Left ventricle myocardium inferior (tissue), 1 donor: Measurements from ENCODE around the gene TFEB. TPM values are rescaled to one million over a fixed set of nuclear protein-coding genes. Genes with fewer than 3 reads are reported as not detected.

ENCODE experiments used
- DNase-seq: peaks from one replicate; pipeline ENCODE4 v3.0.0-alpha.2; 2020
- H3K27ac ChIP-seq: fragments of 200-600 bp; replicated peaks from 2 replicates; pipeline ENCODE4 v1.8.0; 2021
- H3K27me3 ChIP-seq: fragments of 200-600 bp; 2 replicates; pipeline ENCODE4 v1.8.0; 2021; ENCODE audit warnings: low read depth
- H3K36me3 ChIP-seq: fragments of 200-600 bp; 2 replicates; pipeline ENCODE4 v1.8.0; 2021
- H3K4me1 ChIP-seq: fragments of 200-600 bp; 2 replicates; pipeline ENCODE4 v1.8.0; 2021
- H3K4me3 ChIP-seq: fragments of 200-600 bp; 2 replicates; pipeline ENCODE4 v1.8.0; 2021; ENCODE audit warnings: mild to moderate bottlenecking, moderate library complexity
- H3K9me3 ChIP-seq: fragments of 200-600 bp; replicated peaks from 2 replicates; pipeline ENCODE4 v1.8.0; 2021
- intact Hi-C: fragments of 100-400 bp; cut with micrococcal nuclease; formaldehyde crosslinking; loops from one replicate; pipeline ENCODE4 v1.11.0; 2022
- long read RNA-seq: library from polyadenylated mRNA; unstranded; transcript quantifications from one replicate; pipeline ENCODE4 v2.0.0, GENCODE V29; 2021
- total RNA-seq: library from RNA; stranded (reverse); fragmentation: NEBNext Ultra II Directional; extraction: Animal tissue kit (Norgen Biotek cat#: 25700); gene quantifications from one replicate; pipeline ENCODE4 v1.2.1, GENCODE V29; 2021
- TF ChIP-seq, protein P1 (sequence below): fragments of 200-600 bp; IDR thresholded peaks from 2 replicates; pipeline ENCODE4 v1.8.0; 2021; ENCODE audit warnings: antibody characterized with exemption, mild to moderate bottlenecking, borderline replicate concordance
- donor health status: DM: no; HTN: yes; CAD: no; lungs with severe emphysema.

The TFEB gene
- total RNA-seq, result 39.9 TPM
- long read RNA-seq, transcript TFEB-202 (8 exons, 2,315 nt), result minor isoform, 7 of 127 reads
- long read RNA-seq, transcript TFEB-204 (9 exons, 2,331 nt), result major isoform, 98 of 127 reads
- long read RNA-seq, partial matches to known transcripts, result 10 of 127 reads
- long read RNA-seq, other reads (novel, unspliced or antisense), result 11 of 127 reads

DNA sequence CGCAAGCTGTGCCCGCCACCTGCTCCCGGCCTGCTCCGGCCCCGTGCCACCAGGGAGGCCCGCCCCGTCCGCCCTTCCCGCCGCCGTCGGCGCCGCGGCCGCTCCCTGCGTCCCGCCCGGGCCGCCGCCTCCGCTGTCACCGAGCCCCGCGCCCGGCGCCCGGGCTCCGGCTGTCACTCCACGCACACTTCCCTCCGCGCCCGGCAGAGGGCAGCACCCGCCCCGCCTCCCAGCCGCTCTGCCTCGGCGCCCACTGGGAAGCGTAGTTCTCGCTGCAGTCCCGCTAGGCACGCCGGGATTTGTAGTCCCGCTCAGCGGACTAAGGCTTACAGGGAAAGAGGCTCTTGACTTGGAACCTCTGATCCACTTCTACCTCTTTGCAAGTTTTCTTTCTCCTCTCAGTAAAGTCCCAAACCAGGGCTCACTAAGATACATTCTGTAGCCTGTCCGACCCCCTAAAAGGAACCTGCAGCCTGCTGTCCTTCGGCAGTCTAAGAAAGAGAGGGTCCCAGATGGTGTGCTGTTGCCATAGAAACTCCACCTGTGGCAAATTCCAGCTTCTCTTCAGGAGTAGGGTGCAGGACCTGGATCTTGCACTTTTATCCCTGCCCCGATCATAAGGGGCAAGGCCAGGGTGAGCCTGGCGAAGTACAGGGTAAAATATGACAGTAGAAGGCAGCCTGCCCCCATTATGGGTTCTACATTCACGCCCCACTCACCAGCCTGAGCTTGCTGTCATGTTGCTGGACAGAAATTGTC is at the start of gene TFEB:
TFEB (minus strand) TSS at position 182 of the 759 bp plus-strand sequence. CDS start 44,395 bp downstream, outside the sequence.
- H3K4me3 ChIP-seq, result peak within 1 kb of the TSS; percentile 99
- H3K4me1 ChIP-seq, result peaks cover 45% of the 10 kb centered on the region
- H3K27ac ChIP-seq, result peak within 1 kb of the TSS; percentile 100
- H3K9me3 ChIP-seq, result no peaks in the 10 kb centered on the region
- H3K27me3 ChIP-seq, result no peaks in the 10 kb centered on the region
- H3K36me3 ChIP-seq, result no peaks in the 10 kb centered on the region
- peak; percentile 95 for DNase-seq
- intact Hi-C loops, result no loop called here
- TF ChIP-seq, protein P1, sequence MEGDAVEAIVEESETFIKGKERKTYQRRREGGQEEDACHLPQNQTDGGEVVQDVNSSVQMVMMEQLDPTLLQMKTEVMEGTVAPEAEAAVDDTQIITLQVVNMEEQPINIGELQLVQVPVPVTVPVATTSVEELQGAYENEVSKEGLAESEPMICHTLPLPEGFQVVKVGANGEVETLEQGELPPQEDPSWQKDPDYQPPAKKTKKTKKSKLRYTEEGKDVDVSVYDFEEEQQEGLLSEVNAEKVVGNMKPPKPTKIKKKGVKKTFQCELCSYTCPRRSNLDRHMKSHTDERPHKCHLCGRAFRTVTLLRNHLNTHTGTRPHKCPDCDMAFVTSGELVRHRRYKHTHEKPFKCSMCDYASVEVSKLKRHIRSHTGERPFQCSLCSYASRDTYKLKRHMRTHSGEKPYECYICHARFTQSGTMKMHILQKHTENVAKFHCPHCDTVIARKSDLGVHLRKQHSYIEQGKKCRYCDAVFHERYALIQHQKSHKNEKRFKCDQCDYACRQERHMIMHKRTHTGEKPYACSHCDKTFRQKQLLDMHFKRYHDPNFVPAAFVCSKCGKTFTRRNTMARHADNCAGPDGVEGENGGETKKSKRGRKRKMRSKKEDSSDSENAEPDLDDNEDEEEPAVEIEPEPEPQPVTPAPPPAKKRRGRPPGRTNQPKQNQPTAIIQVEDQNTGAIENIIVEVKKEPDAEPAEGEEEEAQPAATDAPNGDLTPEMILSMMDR, result peak; percentile 95

DNA sequence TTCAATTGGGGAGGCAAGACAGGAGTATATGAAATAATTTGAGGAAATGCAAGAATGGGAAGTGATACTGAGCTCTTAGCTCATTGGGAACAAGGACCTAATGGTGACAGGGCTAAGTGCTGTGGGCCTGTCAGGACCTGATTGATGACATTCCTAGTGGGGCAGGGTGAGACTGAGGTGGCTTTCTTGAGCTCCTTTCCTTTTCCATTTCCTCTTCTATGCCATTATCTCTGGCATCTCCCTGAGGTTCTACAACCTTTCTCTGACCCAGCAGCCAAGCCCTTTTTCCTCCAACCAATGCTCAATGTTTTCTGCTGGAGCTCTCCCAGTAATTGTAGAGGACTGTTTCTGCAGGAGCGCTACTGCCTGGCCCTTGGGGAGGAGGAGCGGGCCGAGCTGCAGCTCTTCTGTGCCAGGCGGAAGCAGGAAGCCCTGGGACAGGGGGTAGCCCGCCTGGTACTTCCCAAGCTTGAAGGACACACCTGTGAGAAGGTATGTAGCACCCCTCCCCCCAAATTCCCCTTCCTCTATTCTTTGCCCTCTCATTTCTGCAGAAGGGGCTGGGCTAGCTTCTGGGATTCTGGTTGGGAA is 49.3 kb upstream of the TFEB start:
- Histone ChIP-seq H3K27me3 (no peaks in the 10 kb centered on the region), H3K27ac (peak overlapping the region; percentile 95), H3K4me1 (peaks cover 91% of the 10 kb centered on the region), H3K9me3 (no peaks in the 10 kb centered on the region), H3K36me3 (peaks cover 16% of the 10 kb centered on the region), H3K4me3 (no peak overlapping the region)
- intact Hi-C loops, result loop anchor here (10.0 kb wide), 1 partner anchor 260 kb away; no protein-coding TSS in a partner anchor
- no peak for DNase-seq
- TF ChIP-seq, protein P1, result no peak

DNA sequence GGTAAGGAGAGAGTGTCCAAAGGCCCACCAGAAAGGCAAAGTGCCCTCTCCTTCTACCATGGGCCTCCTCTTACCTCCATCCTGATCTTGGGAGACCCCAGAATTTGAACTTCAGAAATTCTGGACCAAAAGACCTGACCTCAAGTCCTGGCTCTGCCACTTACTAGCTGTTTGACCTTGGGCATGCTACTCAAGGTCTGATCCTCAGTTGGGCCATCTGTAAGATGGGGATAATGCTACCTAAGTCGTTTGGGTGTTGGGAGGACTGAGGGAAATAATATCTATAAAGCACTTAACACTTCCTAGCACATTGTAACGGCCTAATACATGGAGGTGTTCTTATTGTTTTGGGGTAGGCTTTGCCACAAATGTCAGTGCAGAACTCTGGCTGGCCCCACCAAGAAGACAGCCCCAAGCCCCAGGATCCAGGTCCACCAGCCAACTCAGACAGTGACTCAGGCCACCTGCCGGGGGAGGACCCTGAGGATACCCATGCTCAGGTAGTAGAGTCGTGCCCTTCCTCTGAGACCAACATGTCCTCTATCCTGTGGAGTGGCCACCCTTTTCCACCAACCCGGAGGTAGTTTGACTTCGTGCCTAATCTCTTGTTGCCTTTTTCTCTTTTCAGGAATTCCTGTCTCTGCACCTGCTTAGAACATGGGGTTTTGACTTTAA is 47.8 kb upstream of the TFEB start:
- H3K27ac ChIP-seq, result peak overlapping the region; percentile 34

DNA sequence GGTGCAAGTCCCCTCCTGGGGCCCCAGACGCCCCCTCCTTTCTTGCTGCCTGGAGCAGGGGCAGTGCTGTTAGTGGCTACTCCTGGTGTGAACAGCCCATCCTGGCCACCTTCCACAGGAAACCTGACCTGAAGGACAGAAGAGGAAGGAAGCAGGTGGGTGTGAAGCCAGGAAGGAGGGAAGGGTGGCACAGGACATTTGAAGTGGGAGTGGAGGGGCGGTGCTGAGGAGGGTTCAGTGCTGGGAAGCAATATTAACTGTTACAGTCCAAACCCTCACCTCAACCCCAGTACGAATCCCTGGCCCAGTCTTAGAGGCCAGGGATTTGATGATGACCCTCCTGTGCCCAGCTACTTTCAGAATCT is 45.9 kb upstream of the TFEB start:
- peaks cover 20% of the 10 kb centered on the region for H3K36me3 ChIP-seq
- H3K4me1 ChIP-seq, result peaks cover 80% of the 10 kb centered on the region
- peak overlapping the region; percentile 96 for H3K4me3 ChIP-seq
- intact Hi-C loops, result loop anchor here (10.0 kb wide), 1 partner anchor 263 kb away; no protein-coding TSS in a partner anchor
- H3K9me3 ChIP-seq, result no peaks in the 10 kb centered on the region
- H3K27me3 ChIP-seq, result no peaks in the 10 kb centered on the region
- TF ChIP-seq, protein P1, result no peak
- peak overlapping the region; percentile 98 for H3K27ac ChIP-seq
- DNase-seq, result peak; percentile 36

More for the DNA sequence above, 47.8 kb upstream of the TFEB start:
- Histone ChIP-seq H3K36me3 (peaks cover 8% of the 10 kb centered on the region), H3K9me3 (no peaks in the 10 kb centered on the region), H3K4me1 (peaks cover 90% of the 10 kb centered on the region), H3K27me3 (no peaks in the 10 kb centered on the region), H3K4me3 (peak overlapping the region; percentile 96)
- intact Hi-C loops, result loop anchor here (10.0 kb wide), 1 partner anchor 262 kb away; no protein-coding TSS in a partner anchor
- TF ChIP-seq, protein P1, result no peak
- DNase-seq, result no peak

DNA sequence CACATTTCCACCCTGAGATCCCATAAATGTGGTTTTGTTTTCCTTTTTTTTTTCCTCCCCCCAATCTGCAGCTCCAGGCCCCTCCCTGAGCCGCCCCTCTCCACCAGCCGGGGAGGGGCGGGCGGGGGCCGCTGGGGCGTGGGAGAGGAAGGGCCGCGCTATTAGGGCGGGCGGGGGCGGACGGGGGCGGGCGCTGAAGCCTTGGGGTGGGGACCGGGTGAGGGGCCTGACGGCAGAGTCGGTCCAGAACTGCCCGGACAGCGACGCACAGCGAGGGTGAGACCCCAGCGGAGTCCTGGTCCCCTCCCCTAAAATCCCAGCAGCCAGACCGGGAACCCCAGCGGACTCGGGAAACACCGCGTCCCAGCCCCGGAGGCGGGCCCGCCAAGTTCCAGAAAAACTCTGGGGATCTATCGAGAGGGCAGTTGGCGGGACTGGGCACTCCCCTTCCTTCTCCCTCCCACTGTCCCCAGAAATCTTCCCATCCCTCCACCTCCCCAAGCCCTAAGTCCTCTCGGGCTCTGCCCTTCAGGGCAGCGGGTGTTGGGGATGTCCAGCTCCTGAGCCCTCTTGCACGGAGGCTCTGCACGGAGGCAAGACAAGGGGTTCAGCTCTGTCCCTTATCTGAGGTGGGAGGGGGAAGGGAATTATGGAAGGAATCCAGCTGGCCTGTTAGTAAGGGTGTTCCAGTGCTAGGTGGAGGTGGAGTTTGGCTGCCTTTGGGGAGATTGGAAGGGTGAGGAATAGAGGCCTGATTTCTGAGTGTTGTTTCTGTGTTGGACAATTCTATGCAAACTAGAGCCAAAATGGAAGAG is 45.4 kb upstream of the TFEB start, which contains the start of gene PRICKLE4:
PRICKLE4 (plus strand) TSS at position 232 of the 815 bp plus-strand sequence. CDS start 2,692 bp downstream, outside the sequence.
- peak; percentile 59 for DNase-seq
- Histone ChIP-seq H3K4me1 (peaks cover 74% of the 10 kb centered on the region), H3K4me3 (peak within 1 kb of the TSS; percentile 96), H3K27ac (peak within 1 kb of the TSS; percentile 98), H3K27me3 (no peaks in the 10 kb centered on the region), H3K9me3 (no peaks in the 10 kb centered on the region), H3K36me3 (peaks cover 26% of the 10 kb centered on the region)
- TF ChIP-seq, protein P1, result no peak
- intact Hi-C loops, result loop anchor here (10.0 kb wide), 1 partner anchor 264 kb away; no protein-coding TSS in a partner anchor
